GM12878 (cell line): ENCODE measurements around the gene TMEM232. TPM values are rescaled to one million over a fixed set of nuclear protein-coding genes. Genes with fewer than 3 reads are reported as not detected.
A peak's percentile ranks its signal among the peaks of the same experiment; 100 is the strongest.

Experiments
- ATAC-seq: fragments of 200-7000 bp; cut with Tn5 transposase; 3 replicates; pipeline ENCODE4 v1.9.1; 2020; ENCODE audit warnings: mild to moderate bottlenecking, moderate library complexity
- BruUV-seq: library from RNA; stranded (reverse); fragments of 400-500 nt; replicated peaks from 2 replicates; lab custom pipeline; 2021; lab: Mats Ljungman, UMichigan
- CTCF ChIA-PET: fragments of 300-600 bp; sonication (Branson Sonifier 250); formaldehyde crosslinking; extraction: SDS; loops from one replicate; lab custom pipeline; 2021; ENCODE audit warnings: inconsistent platforms; lab: Yijun Ruan, JAX
- POLR2A ChIA-PET: fragments of 350-600 bp; formaldehyde crosslinking; extraction: SDS; loops from one replicate; lab custom pipeline; 2021; ENCODE audit warnings: inconsistent platforms; lab: Charles Lee
- RAD21 ChIA-PET: fragments of 300-600 bp; sonication (Branson Sonifier 250); formaldehyde crosslinking; loops from one replicate; lab custom pipeline; 2023; ENCODE audit warnings: antibody characterized with exemption; ENCODE audit not compliant: unreplicated experiment; lab: Charles Lee
- SMC1A ChIA-PET: fragments of 300-600 bp; sonication (Branson Sonifier 250); formaldehyde crosslinking; loops from one replicate; lab custom pipeline; 2023; ENCODE audit not compliant: unreplicated experiment, uncharacterized antibody; lab: Charles Lee
- DNase-seq: peaks from one replicate; pipeline ENCODE4 v3.0.0-alpha.2; 2011; ENCODE audit warnings: low read depth, low spot score
- FAIRE-seq: peaks from 3 replicates; lab custom pipeline; 2011; peaks lifted over from hg19 to GRCh38; lab: Jason Lieb, UNC
- H2AFZ ChIP-seq: 2 replicates; pipeline ENCODE4 v1.6.0; 2011; ENCODE audit warnings: low read depth, low read length, control low read depth; ENCODE audit not compliant: control insufficient read depth
- H3K27ac ChIP-seq: 2 replicates; pipeline ENCODE4 v1.5.1; 2011; ENCODE audit warnings: control low read depth; ENCODE audit not compliant: control insufficient read depth, insufficient read depth
- H3K27me3 ChIP-seq, 2 experiments: replicated peaks in 1 of 2; 2 replicates each; pipeline versions ENCODE4 v1.6.0 to v1.6.1; 2011; ENCODE audit warnings: low read length in 1 of 2; ENCODE audit not compliant: control insufficient read depth in 2 of 2, insufficient read depth in 2 of 2
- H3K36me3 ChIP-seq, 2 experiments: 2 replicates each; pipeline ENCODE4 v1.5.1; 2011; ENCODE audit warnings: low read length in 1 of 2; ENCODE audit not compliant: control insufficient read depth in 2 of 2, insufficient read depth in 2 of 2
- H3K4me1 ChIP-seq: 2 replicates; pipeline ENCODE4 v1.6.1; 2011; ENCODE audit warnings: mild to moderate bottlenecking, low read length, moderate library complexity, mixed read lengths; ENCODE audit not compliant: control insufficient read depth, insufficient read depth
- H3K4me2 ChIP-seq: 2 replicates; pipeline ENCODE4 v1.6.0; 2011; ENCODE audit warnings: control low read depth; ENCODE audit not compliant: control insufficient read depth, insufficient read depth
- H3K4me3 ChIP-seq: fragments of 200-600 bp; sonication (generic); 2 replicates; pipeline ENCODE4 v1.5.1; 2016
- H3K79me2 ChIP-seq: 2 replicates; pipeline ENCODE4 v1.6.0; 2011; ENCODE audit warnings: low read length; ENCODE audit not compliant: control insufficient read depth, insufficient read depth
- H3K9ac ChIP-seq: 2 replicates; pipeline ENCODE4 v1.8.0; 2011; ENCODE audit warnings: low read length, control low read depth, mixed read lengths; ENCODE audit not compliant: control insufficient read depth, insufficient read depth
- H3K9me3 ChIP-seq: replicated peaks from 3 replicates; pipeline ENCODE4 v1.5.1; 2011; ENCODE audit warnings: mild to moderate bottlenecking, low read length; ENCODE audit not compliant: control insufficient read depth, insufficient read depth
- H4K20me1 ChIP-seq: 2 replicates; pipeline ENCODE4 v1.6.0; 2011; ENCODE audit not compliant: control insufficient read depth, insufficient read depth
- ATF7 ChIP-seq: fragments of 450-650 bp; IDR thresholded peaks from 2 replicates; pipeline ENCODE4 v1.6.1; 2016; ENCODE audit warnings: low read depth, mild to moderate bottlenecking
- JUND ChIP-seq: IDR thresholded peaks from 2 replicates; pipeline ENCODE4 v1.6.1; 2012; ENCODE audit warnings: low read depth, mild to moderate bottlenecking, low read length, improper control_type of control experiment, moderate library complexity
- POLR2AphosphoS5 ChIP-seq: IDR thresholded peaks from 2 replicates; pipeline ENCODE4 v1.6.1; 2011; ENCODE audit warnings: mild to moderate bottlenecking, low read length, inconsistent platforms
- RUNX3 ChIP-seq: IDR thresholded peaks from 2 replicates; pipeline ENCODE4 v1.6.1; 2012; ENCODE audit warnings: low read length, inconsistent platforms
- SREBF2 ChIP-seq: IDR thresholded peaks from 2 replicates; pipeline ENCODE4 v1.6.1; 2012; ENCODE audit warnings: mild to moderate bottlenecking, low read length
- ZBTB11 ChIP-seq: fragments of 450-650 bp; formaldehyde crosslinking; IDR thresholded peaks from 2 replicates; pipeline ENCODE4 v1.5.0; 2022; ENCODE audit warnings: mild to moderate bottlenecking, missing genetic modification characterization
- WGBS: methylation state at CpG from one replicate; pipeline ENCODE4 v1.1.6; 2016; ENCODE audit warnings: low lambda C conversion rate; ENCODE audit not compliant: insufficient replicate concordance, insufficient coverage; ENCODE audit errors: missing lambda C conversion rate; 5-methylcytosine and 5-hydroxymethylcytosine counted together
- in situ Hi-C: fragments of 300-500 bp; cut with MboI; formaldehyde crosslinking; loops from 9 replicates; pipeline ENCODE4 v1.14.3; 2018; ENCODE audit warnings: mixed read lengths
- intact Hi-C: fragments of 100-400 bp; cut with micrococcal nuclease; formaldehyde crosslinking; loops from one replicate; pipeline ENCODE4 v1.14.2; 2022; ENCODE audit not compliant: unreplicated experiment
- polyA plus RNA-seq, 11 experiments: library from polyadenylated mRNA; depleted of rRNA in 4 of 11; unstranded in 6 of 11; stranded (reverse) in 5 of 11; fragments of >200 nt; fragmentation: Nextera tagmentation in 4 of 11; fragmentation: Illumina TruSeq in 1 of 11; extraction: Ambion mirVana in 4 of 11; extraction: Trizol in 1 of 11; gene quantifications; 1 replicate in 1 of 11; 2 replicates in 10 of 11; pipeline versions ENCODE4 v1.2.1 to v1.2.3, GENCODE V29; 2011 to 2016; ENCODE audit warnings: inconsistent platforms in 2 of 11, missing spikeins in 2 of 11, low read depth in 1 of 11
- total RNA-seq, 4 experiments: library from RNA; depleted of rRNA in 3 of 4; stranded (reverse); fragments of >200 nt in 3 of 4; fragmentation: Illumina TruSeq in 1 of 4; extraction: Trizol in 1 of 4; gene quantifications; 2 replicates each; pipeline versions ENCODE4 v1.2.1 to v1.2.3, GENCODE V29; 2013 to 2021
- TF ChIP-seq, protein P1 (sequence below): fragments of 450-650 bp; IDR thresholded peaks from 2 replicates; pipeline ENCODE4 v1.6.1; 2016; ENCODE audit warnings: mild to moderate bottlenecking, moderate library complexity, borderline replicate concordance

The TMEM232 gene
- total and polyA plus RNA-seq, 10 of the 15 experiments (the other 5 are each of a cell fraction or from before 2014, with no cell fraction given) = 0.29 to 1.3 (median 0.91) TPM

GRCh38 chr5:110753600-110753999 is 27.1 kb upstream of the TMEM232 start:
- CTCF ChIA-PET = interaction anchor here (0.7 to 4.6 kb wide), 6 partner anchors 10 to 754 kb away, joined by 3 to 33 read pairs (median 4); partner anchors contain the start of gene SLC25A46
- Histone ChIP-seq H3K36me3 (peaks cover 0 to 8% of the 10 kb centered on the region in 2 experiments; a peak in 1 of 4 replicates), H2AFZ (no peak overlapping the region), H4K20me1 (no peaks in the 10 kb centered on the region), H3K27me3 (no peaks in the 10 kb centered on the region), H3K9ac (no peak overlapping the region), H3K4me2 (peak overlapping the region; percentile 72), H3K4me1 (peaks cover 30% of the 10 kb centered on the region), H3K4me3 (no peak overlapping the region), H3K27ac (peak overlapping the region; percentile 96), H3K9me3 (no peaks in the 10 kb centered on the region), H3K79me2 (peaks cover 22% of the 10 kb centered on the region)
- ATAC-seq (peak; percentile 36), DNase-seq (no peak), FAIRE-seq (no peak)
- TF ChIP-seq RUNX3 (peak; percentile 5; the same call in 1 of the 2 replicates), ZBTB11 (CRISPR knock-in tag) (no peak), POLR2AphosphoS5 (no peak), JUND (no peak), ATF7 (0 out of 2 replicates have a peak, but pooled peaks have one; percentile 10), SREBF2 (no peak)
- TF ChIP-seq, protein P1, sequence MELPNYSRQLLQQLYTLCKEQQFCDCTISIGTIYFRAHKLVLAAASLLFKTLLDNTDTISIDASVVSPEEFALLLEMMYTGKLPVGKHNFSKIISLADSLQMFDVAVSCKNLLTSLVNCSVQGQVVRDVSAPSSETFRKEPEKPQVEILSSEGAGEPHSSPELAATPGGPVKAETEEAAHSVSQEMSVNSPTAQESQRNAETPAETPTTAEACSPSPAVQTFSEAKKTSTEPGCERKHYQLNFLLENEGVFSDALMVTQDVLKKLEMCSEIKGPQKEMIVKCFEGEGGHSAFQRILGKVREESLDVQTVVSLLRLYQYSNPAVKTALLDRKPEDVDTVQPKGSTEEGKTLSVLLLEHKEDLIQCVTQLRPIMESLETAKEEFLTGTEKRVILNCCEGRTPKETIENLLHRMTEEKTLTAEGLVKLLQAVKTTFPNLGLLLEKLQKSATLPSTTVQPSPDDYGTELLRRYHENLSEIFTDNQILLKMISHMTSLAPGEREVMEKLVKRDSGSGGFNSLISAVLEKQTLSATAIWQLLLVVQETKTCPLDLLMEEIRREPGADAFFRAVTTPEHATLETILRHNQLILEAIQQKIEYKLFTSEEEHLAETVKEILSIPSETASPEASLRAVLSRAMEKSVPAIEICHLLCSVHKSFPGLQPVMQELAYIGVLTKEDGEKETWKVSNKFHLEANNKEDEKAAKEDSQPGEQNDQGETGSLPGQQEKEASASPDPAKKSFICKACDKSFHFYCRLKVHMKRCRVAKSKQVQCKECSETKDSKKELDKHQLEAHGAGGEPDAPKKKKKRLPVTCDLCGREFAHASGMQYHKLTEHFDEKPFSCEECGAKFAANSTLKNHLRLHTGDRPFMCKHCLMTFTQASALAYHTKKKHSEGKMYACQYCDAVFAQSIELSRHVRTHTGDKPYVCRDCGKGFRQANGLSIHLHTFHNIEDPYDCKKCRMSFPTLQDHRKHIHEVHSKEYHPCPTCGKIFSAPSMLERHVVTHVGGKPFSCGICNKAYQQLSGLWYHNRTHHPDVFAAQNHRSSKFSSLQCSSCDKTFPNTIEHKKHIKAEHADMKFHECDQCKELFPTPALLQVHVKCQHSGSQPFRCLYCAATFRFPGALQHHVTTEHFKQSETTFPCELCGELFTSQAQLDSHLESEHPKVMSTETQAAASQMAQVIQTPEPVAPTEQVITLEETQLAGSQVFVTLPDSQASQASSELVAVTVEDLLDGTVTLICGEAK = no peak
- WGBS = 100% methylated on average over 2 of the region's 2 CpGs
- SMC1A ChIA-PET = interaction anchor here (0.6 to 3.8 kb wide), 6 partner anchors 10 to 1689 kb away, joined by 3 to 67 read pairs (median 4); partner anchors contain the start of genes SLC25A46 and WDR36
- intact Hi-C loops (loop anchor here (5.0 to 10.0 kb wide), 3 partner anchors 521 to 1061 kb away; partner anchors contain the start of gene STARD4), in situ Hi-C loops (loop anchor here (10.0 kb wide), 3 partner anchors 311 to 531 kb away; partner anchors contain the start of gene WDR36)
- no TSS peak for BruUV-seq
- POLR2A ChIA-PET = interaction anchor here (0.6 to 4.3 kb wide), 5 partner anchors 15 to 1125 kb away, joined by 3 to 45 read pairs (median 4); partner anchors contain the start of gene SLC25A46
- RAD21 ChIA-PET = interaction anchor here (0.6 to 2.6 kb wide), 6 partner anchors 14 to 1004 kb away, joined by 3 to 10 read pairs (median 4); no protein-coding TSS in a partner anchor
